Tibial nerve (tissue), 4 donors: Measurements from ENCODE around the gene CLASP1.

Experiments used
- CTCF ChIP-seq, 5 experiments: fragments of 200-600 bp in 3 of 5; fragments of 450-650 bp in 2 of 5; sonication (generic) in 3 of 5; IDR thresholded peaks; one replicate each; pipeline ENCODE4 v1.5.1; 2016 to 2019; ENCODE audit warnings: antibody characterized with exemption in 5 of 5, mild to moderate bottlenecking in 3 of 5, moderate library complexity in 2 of 5
- EP300 ChIP-seq, 2 donors: sonication (generic); formaldehyde crosslinking; IDR thresholded peaks; one replicate each; pipeline ENCODE4 v1.6.1; 2017; ENCODE audit warnings: antibody characterized with exemption in 2 of 2, mild to moderate bottlenecking in 1 of 2

GRCh38 chr2:121519153-121519552 lies 130.1 kb downstream of the CLASP1 start:
- no peak for TF ChIP-seq CTCF (IDR thresholded peaks at IDR 0.05)
- no peak for TF ChIP-seq EP300 (IDR thresholded peaks at IDR 0.05)
